ENCODE measurements around the gene C1orf159. TPM values are rescaled to one million over a fixed set of nuclear protein-coding genes. Genes with fewer than 3 reads are reported as not detected.

C1orf159 gene
- total and polyA plus RNA-seq, 2 donors (not counting 1 experiment from before 2014, with no cell fraction given): 23.0 to 25.6 TPM

GRCh38 chr1:1049318-1050165, 66.3 kb downstream of the C1orf159 start:
- Mint-ChIP-seq H3K9me3 (ENCODE audit: insufficient read depth) (no peaks in the 10 kb centered on the region), H3K27ac (no peak overlapping the region), H3K4me3 (no peak overlapping the region), H3K27me3 (no peaks in the 10 kb centered on the region), H3K4me1 (peaks cover 4% of the 10 kb centered on the region)
- Histone ChIP-seq H3K36me3 (replicated peaks in 1 of 2; ENCODE audit: control extremely low read depth in 1 of 2, control insufficient read depth in 1 of 2, extremely low read depth in 1 of 2, insufficient read depth in 2 of 2, low read length in 1 of 2) (no peaks in the 10 kb centered on the region), H3K4me2 (replicated peaks; ENCODE audit: low read depth, low read length, poor library complexity, severe bottlenecking) (no peak overlapping the region), H3K4me3 (ENCODE audit: control extremely low read depth in 1 of 5, extremely low read depth in 1 of 5, insufficient read depth in 1 of 5, low read depth in 2 of 5, low read length in 4 of 5) (no peak overlapping the region), H3K27me3 (replicated peaks in 1 of 4; ENCODE audit: control extremely low read depth in 1 of 4, control insufficient read depth in 3 of 4, insufficient read depth in 4 of 4, low read length in 3 of 4) (no peaks in the 10 kb centered on the region), H3K9me3 (ENCODE audit: control extremely low read depth in 1 of 3, control insufficient read depth in 2 of 3, insufficient read depth in 1 of 3, low read length in 2 of 3) (no peaks in the 10 kb centered on the region), H3K27ac (ENCODE audit: low read length in 2 of 2) (no peak overlapping the region), H3K79me2 (ENCODE audit: control insufficient read depth, insufficient read depth, low read length) (no peaks in the 10 kb centered on the region), H3K9ac (ENCODE audit: low read length) (no peak overlapping the region), H2AFZ (ENCODE audit: insufficient read depth, low read depth, low read length, poor library complexity, severe bottlenecking) (no peak overlapping the region), H4K20me1 (ENCODE audit: control insufficient read depth, insufficient read depth, low read length, poor library complexity, severe bottlenecking) (no peaks in the 10 kb centered on the region), H3K4me1 (ENCODE audit: control insufficient read depth in 2 of 2, insufficient read depth in 2 of 2, low read length in 2 of 2) (no peaks in the 10 kb centered on the region)
- WGBS (ENCODE audit: insufficient coverage): 88% methylated on average over 44 of the region's 57 CpGs
- ChIA-PET CTCF (interaction anchor here (1.3 kb wide), 1 partner anchor 9 kb away, joined by 3 read pairs; no protein-coding TSS in a partner anchor), POLR2A (no interaction called here)
- intact Hi-C loops (cut with micrococcal nuclease): no loop called here
- DNase-seq (no peak), ATAC-seq (ENCODE audit: low read depth) (no peak)
- no peak for TF ChIP-seq CTCF (IDR thresholded peaks at IDR 0.05)
- no peak for TF ChIP-seq EZH2 (IDR thresholded peaks at IDR 0.05; ENCODE audit: borderline replicate concordance, insufficient read depth, low read depth, low read length, poor library complexity, severe bottlenecking)

- Mint-ChIP-seq H3K27me3 (no peaks in the 10 kb centered on the region), H3K27ac (no peak overlapping the region), H3K4me3 (no peak overlapping the region), H3K4me1 (peaks cover 4% of the 10 kb centered on the region), H3K9me3 (ENCODE audit: insufficient read depth) (no peaks in the 10 kb centered on the region)
- DNase-seq (no peak), ATAC-seq (ENCODE audit: low read depth) (no peak)
- no peaks in the 10 kb centered on the region for H3K36me3 ChIP-seq (replicated peaks in 1 of 2; ENCODE audit: control extremely low read depth in 1 of 2, control insufficient read depth in 1 of 2, extremely low read depth in 1 of 2, insufficient read depth in 2 of 2, low read length in 1 of 2)
- H3K4me3 ChIP-seq (ENCODE audit: control extremely low read depth in 1 of 5, extremely low read depth in 1 of 5, insufficient read depth in 1 of 5, low read depth in 2 of 5, low read length in 4 of 5): no peak overlapping the region
- no peaks in the 10 kb centered on the region for H3K4me1 ChIP-seq (ENCODE audit: control insufficient read depth in 2 of 2, insufficient read depth in 2 of 2, low read length in 2 of 2)
- no peaks in the 10 kb centered on the region for H3K27me3 ChIP-seq (replicated peaks in 1 of 4; ENCODE audit: control extremely low read depth in 1 of 4, control insufficient read depth in 3 of 4, insufficient read depth in 4 of 4, low read length in 3 of 4)
- no peak overlapping the region for H2AFZ ChIP-seq (ENCODE audit: insufficient read depth, low read depth, low read length, poor library complexity, severe bottlenecking)
- TF ChIP-seq CTCF (IDR thresholded peaks at IDR 0.05) (no peak), EZH2 (IDR thresholded peaks at IDR 0.05; ENCODE audit: borderline replicate concordance, insufficient read depth, low read depth, low read length, poor library complexity, severe bottlenecking) (no peak)
- no peaks in the 10 kb centered on the region for H4K20me1 ChIP-seq (ENCODE audit: control insufficient read depth, insufficient read depth, low read length, poor library complexity, severe bottlenecking)
- ChIA-PET CTCF (no interaction called here), POLR2A (no interaction called here)
- no peaks in the 10 kb centered on the region for H3K9me3 ChIP-seq (ENCODE audit: control extremely low read depth in 1 of 3, control insufficient read depth in 2 of 3, insufficient read depth in 1 of 3, low read length in 2 of 3)
- no peak overlapping the region for H3K4me2 ChIP-seq (replicated peaks; ENCODE audit: low read depth, low read length, poor library complexity, severe bottlenecking)
- intact Hi-C loops (cut with micrococcal nuclease): no loop called here
- over 99% methylated on average over 14 of the region's 28 CpGs for WGBS (ENCODE audit: insufficient coverage)
- H3K27ac ChIP-seq (ENCODE audit: low read length in 2 of 2): no peak overlapping the region
- H3K9ac ChIP-seq (ENCODE audit: low read length): no peak overlapping the region
- H3K79me2 ChIP-seq (ENCODE audit: control insufficient read depth, insufficient read depth, low read length): no peaks in the 10 kb centered on the region
Observed at GRCh38 chr1:1048765-1049164, 67.1 kb downstream of the C1orf159 start.
